Neural cell (in vitro differentiated cells): ENCODE measurements around the gene ZMAT5. TPM values are rescaled to one million over a fixed set of nuclear protein-coding genes. Genes with fewer than 3 reads are reported as not detected.

Source experiments
- H2AFZ ChIP-seq: fragments of 200-600, 300-800 bp; sonication (generic), shearing (Covaris generic); 2 replicates; pipeline ENCODE4 v1.6.0; 2014; ENCODE audit warnings: low read depth, mild to moderate bottlenecking, antibody characterized with exemption, low read length, moderate library complexity
- H3F3A ChIP-seq: fragments of 200-600 bp; shearing (Covaris generic); 2 replicates; pipeline ENCODE4 v1.6.1; 2016; ENCODE audit warnings: mild to moderate bottlenecking, moderate library complexity, mixed read lengths, antibody characterized with exemption, low read length; ENCODE audit not compliant: insufficient read depth, poor library complexity, severe bottlenecking
- H3K27ac ChIP-seq: fragments of 200-600, 300-800 bp; sonication (generic), shearing (Covaris generic); 2 replicates; pipeline ENCODE4 v1.5.1; 2014; ENCODE audit warnings: mild to moderate bottlenecking, low read length, moderate library complexity
- H3K27me3 ChIP-seq: fragments of 300-800, 200-600 bp; sonication (generic), shearing (Covaris generic); 2 replicates; pipeline ENCODE4 v1.6.0; 2014; ENCODE audit warnings: mild to moderate bottlenecking, low read depth, low read length, moderate library complexity; ENCODE audit not compliant: insufficient read depth
- H3K36me3 ChIP-seq: fragments of 300-800, 200-600 bp; sonication (generic), shearing (Covaris generic); 2 replicates; pipeline ENCODE4 v1.5.1; 2014; ENCODE audit warnings: mild to moderate bottlenecking, antibody characterized with exemption, low read length, moderate library complexity; ENCODE audit not compliant: insufficient read depth
- H3K4me2 ChIP-seq: fragments of 300-800, 200-600 bp; sonication (generic), shearing (Covaris generic); 2 replicates; pipeline ENCODE4 v1.6.0; 2014; ENCODE audit warnings: mild to moderate bottlenecking, low read length
- H3K4me3 ChIP-seq: fragments of 300-800, 200-600 bp; sonication (generic), shearing (Covaris generic); 2 replicates; pipeline ENCODE4 v1.5.1; 2014; ENCODE audit warnings: mild to moderate bottlenecking, low read length, moderate library complexity
- H3K79me2 ChIP-seq: fragments of 200-600 bp; shearing (Covaris generic); replicated peaks from 2 replicates; pipeline ENCODE4 v1.6.0; 2014; ENCODE audit warnings: mild to moderate bottlenecking, low read length, moderate library complexity; ENCODE audit not compliant: insufficient read depth
- H3K9ac ChIP-seq: fragments of 300-800, 200-600 bp; sonication (generic), shearing (Covaris generic); 2 replicates; pipeline ENCODE4 v1.6.1; 2016; ENCODE audit warnings: mild to moderate bottlenecking, low read length, mixed read lengths
- H3K9me2 ChIP-seq: fragments of 200-600 bp; shearing (Covaris generic); 2 replicates; pipeline ENCODE4 v1.6.1; 2016; ENCODE audit warnings: mild to moderate bottlenecking, low read length, mixed read lengths; ENCODE audit not compliant: insufficient read depth
- H3K9me3 ChIP-seq: fragments of 200-600, 300-800 bp; sonication (generic), shearing (Covaris generic); 2 replicates; pipeline ENCODE4 v1.6.1; 2016; ENCODE audit warnings: mild to moderate bottlenecking, mixed run types, low read length, moderate library complexity, mixed read lengths
- H4K20me1 ChIP-seq: fragments of 200-600 bp; shearing (Covaris generic); 2 replicates; pipeline ENCODE4 v1.6.1; 2016; ENCODE audit warnings: mild to moderate bottlenecking, mixed run types; ENCODE audit not compliant: insufficient read depth
- EP300 ChIP-seq: fragments of 450-650 bp; conservative IDR thresholded peaks from 2 replicates; pipeline ENCODE4 v1.6.1; 2014; ENCODE audit warnings: antibody characterized with exemption, mild to moderate bottlenecking, moderate library complexity; ENCODE audit not compliant: poor library complexity, severe bottlenecking
- EZH2 ChIP-seq: fragments of 200-600, 300-800 bp; shearing (Covaris generic), sonication (generic); IDR thresholded peaks from 2 replicates; pipeline ENCODE4 v1.6.1; 2014; ENCODE audit warnings: antibody characterized with exemption, low read length, borderline replicate concordance, mild to moderate bottlenecking; ENCODE audit not compliant: insufficient read depth, poor library complexity, severe bottlenecking
- MXI1 ChIP-seq: fragments of 450-650 bp; conservative IDR thresholded peaks from 2 replicates; pipeline ENCODE4 v1.6.1; 2014; ENCODE audit warnings: antibody characterized with exemption, mild to moderate bottlenecking; ENCODE audit not compliant: poor library complexity, severe bottlenecking
- POLR2AphosphoS5 ChIP-seq: IDR thresholded peaks from 2 replicates; pipeline ENCODE4 v1.6.1; 2012
- RAD21 ChIP-seq: fragments of 450-650 bp; conservative IDR thresholded peaks from 2 replicates; pipeline ENCODE4 v1.6.1; 2014; ENCODE audit warnings: antibody characterized with exemption, mild to moderate bottlenecking, moderate library complexity
- SMC3 ChIP-seq: fragments of 450-650 bp; conservative IDR thresholded peaks from 2 replicates; pipeline ENCODE4 v1.6.1; 2014; ENCODE audit warnings: antibody characterized with exemption, mild to moderate bottlenecking, moderate library complexity; ENCODE audit not compliant: poor library complexity
- TAF1 ChIP-seq: IDR thresholded peaks from 2 replicates; pipeline ENCODE4 v1.6.1; 2012; ENCODE audit warnings: low read depth
- polyA plus RNA-seq: library from polyadenylated mRNA; depleted of rRNA; stranded (reverse); fragments of >200 nt; gene quantifications from 2 replicates; pipeline ENCODE4 v1.2.3, GENCODE V29; 2014
- TF ChIP-seq, protein P1 (sequence below): fragments of 450-650 bp; IDR thresholded peaks from 2 replicates; pipeline ENCODE4 v1.5.1; 2014; ENCODE audit warnings: antibody characterized with exemption, mild to moderate bottlenecking, moderate library complexity; ENCODE audit not compliant: poor library complexity, severe bottlenecking
- TF ChIP-seq, protein P2 (sequence below): IDR thresholded peaks from 2 replicates; pipeline ENCODE4 v1.6.1; 2012; ENCODE audit warnings: borderline replicate concordance

ZMAT5 gene
- polyA plus RNA-seq, 1 donor from 2014 or later: 54.9 TPM

DNA sequence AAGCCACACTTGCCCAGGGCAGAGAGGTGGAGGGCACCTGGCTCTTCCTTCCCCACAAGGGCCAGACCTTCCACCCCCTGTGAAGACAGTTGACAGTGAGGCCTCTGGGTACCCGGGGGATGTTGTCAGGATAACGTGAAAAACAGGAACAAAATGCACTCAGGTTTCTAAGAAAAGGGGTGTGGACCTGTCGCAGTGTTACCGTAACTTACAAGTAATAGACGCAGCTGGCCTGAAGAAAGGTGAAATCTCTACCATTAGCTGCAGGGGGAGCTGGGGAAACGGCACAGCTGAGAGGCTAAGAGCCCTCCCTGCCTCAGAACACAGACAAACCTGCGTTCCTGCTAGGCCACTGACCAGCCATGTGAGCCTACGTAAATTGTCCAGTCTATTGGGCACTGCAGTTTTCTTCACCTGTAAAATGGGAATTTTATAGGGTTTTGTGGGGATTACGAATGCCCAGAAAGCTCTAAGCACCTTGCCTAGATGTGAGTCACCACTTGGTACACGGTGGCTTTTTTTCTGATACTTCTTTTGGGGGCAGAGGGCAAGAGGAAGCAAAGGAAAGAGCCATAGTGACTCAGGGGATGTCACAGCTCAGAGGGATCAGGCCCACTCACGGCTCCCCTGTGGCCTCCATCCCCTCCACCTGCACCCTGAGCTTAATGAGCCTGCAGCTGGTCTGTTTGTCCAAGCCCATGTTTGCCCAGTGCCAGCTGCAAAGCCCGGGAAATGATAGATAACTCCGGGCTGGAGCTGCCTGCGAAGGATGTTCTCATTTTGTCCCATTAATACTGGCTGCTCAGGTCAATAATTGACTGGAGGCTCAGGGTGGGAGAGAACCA, 65.4 kb downstream of the ZMAT5 start:
- H2AFZ ChIP-seq: no peak overlapping the region
- H3K79me2 ChIP-seq: no peaks in the 10 kb centered on the region
- no peaks in the 10 kb centered on the region for H3K27me3 ChIP-seq
- no peaks in the 10 kb centered on the region for H3K9me3 ChIP-seq
- H3K4me3 ChIP-seq: no peak overlapping the region
- no peak overlapping the region for H3K27ac ChIP-seq
- H3K4me2 ChIP-seq: no peak overlapping the region
- no peak overlapping the region for H3K9ac ChIP-seq
- no peaks in the 10 kb centered on the region for H3F3A ChIP-seq
- TF ChIP-seq, protein P1, sequence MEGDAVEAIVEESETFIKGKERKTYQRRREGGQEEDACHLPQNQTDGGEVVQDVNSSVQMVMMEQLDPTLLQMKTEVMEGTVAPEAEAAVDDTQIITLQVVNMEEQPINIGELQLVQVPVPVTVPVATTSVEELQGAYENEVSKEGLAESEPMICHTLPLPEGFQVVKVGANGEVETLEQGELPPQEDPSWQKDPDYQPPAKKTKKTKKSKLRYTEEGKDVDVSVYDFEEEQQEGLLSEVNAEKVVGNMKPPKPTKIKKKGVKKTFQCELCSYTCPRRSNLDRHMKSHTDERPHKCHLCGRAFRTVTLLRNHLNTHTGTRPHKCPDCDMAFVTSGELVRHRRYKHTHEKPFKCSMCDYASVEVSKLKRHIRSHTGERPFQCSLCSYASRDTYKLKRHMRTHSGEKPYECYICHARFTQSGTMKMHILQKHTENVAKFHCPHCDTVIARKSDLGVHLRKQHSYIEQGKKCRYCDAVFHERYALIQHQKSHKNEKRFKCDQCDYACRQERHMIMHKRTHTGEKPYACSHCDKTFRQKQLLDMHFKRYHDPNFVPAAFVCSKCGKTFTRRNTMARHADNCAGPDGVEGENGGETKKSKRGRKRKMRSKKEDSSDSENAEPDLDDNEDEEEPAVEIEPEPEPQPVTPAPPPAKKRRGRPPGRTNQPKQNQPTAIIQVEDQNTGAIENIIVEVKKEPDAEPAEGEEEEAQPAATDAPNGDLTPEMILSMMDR: peak; percentile 29
- TF ChIP-seq, protein P2, sequence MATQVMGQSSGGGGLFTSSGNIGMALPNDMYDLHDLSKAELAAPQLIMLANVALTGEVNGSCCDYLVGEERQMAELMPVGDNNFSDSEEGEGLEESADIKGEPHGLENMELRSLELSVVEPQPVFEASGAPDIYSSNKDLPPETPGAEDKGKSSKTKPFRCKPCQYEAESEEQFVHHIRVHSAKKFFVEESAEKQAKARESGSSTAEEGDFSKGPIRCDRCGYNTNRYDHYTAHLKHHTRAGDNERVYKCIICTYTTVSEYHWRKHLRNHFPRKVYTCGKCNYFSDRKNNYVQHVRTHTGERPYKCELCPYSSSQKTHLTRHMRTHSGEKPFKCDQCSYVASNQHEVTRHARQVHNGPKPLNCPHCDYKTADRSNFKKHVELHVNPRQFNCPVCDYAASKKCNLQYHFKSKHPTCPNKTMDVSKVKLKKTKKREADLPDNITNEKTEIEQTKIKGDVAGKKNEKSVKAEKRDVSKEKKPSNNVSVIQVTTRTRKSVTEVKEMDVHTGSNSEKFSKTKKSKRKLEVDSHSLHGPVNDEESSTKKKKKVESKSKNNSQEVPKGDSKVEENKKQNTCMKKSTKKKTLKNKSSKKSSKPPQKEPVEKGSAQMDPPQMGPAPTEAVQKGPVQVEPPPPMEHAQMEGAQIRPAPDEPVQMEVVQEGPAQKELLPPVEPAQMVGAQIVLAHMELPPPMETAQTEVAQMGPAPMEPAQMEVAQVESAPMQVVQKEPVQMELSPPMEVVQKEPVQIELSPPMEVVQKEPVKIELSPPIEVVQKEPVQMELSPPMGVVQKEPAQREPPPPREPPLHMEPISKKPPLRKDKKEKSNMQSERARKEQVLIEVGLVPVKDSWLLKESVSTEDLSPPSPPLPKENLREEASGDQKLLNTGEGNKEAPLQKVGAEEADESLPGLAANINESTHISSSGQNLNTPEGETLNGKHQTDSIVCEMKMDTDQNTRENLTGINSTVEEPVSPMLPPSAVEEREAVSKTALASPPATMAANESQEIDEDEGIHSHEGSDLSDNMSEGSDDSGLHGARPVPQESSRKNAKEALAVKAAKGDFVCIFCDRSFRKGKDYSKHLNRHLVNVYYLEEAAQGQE: no peak
- peak; percentile 19 for TF ChIP-seq RAD21
- H3K36me3 ChIP-seq: no peaks in the 10 kb centered on the region
- no peaks in the 10 kb centered on the region for H4K20me1 ChIP-seq
- H3K9me2 ChIP-seq: no peaks in the 10 kb centered on the region

DNA sequence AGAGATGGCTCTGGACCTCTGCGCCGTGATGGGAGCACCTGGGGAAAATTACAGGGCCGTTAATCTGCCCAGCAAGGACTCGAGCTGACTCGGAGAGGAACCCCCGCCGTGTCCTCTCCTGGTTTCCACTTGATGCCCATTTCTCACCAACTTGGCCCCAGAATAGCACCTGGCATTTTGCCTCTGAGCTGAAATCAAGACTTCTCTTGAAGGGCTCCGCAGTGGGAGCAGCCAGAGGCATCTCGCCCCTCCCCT, 66.0 kb downstream of the ZMAT5 start:
- no peaks in the 10 kb centered on the region for H3K79me2 ChIP-seq
- H3K4me2 ChIP-seq: no peak overlapping the region
- no peak overlapping the region for H3K9ac ChIP-seq
- no peak overlapping the region for H3K27ac ChIP-seq
- no peak overlapping the region for H2AFZ ChIP-seq
- TF ChIP-seq RAD21: no peak
- TF ChIP-seq POLR2AphosphoS5: no peak
- TF ChIP-seq SMC3: no peak
- no peak for TF ChIP-seq EP300
- TF ChIP-seq, protein P2: no peak
- TF ChIP-seq, protein P1: no peak
- no peak for TF ChIP-seq TAF1
- TF ChIP-seq MXI1: no peak
- TF ChIP-seq EZH2: no peak
- H3K9me2 ChIP-seq: no peaks in the 10 kb centered on the region
- H3K9me3 ChIP-seq: no peaks in the 10 kb centered on the region
- H3K4me3 ChIP-seq: no peak overlapping the region
- H3F3A ChIP-seq: no peaks in the 10 kb centered on the region
- H3K27me3 ChIP-seq: no peaks in the 10 kb centered on the region
- no peaks in the 10 kb centered on the region for H4K20me1 ChIP-seq
- H3K36me3 ChIP-seq: no peaks in the 10 kb centered on the region
